DOHH2 (cell line): ENCODE data around the gene PDE1C.

Experiments used
- H3F3A ChIP-seq: fragments of 200-600 bp; sonication (generic), shearing (Covaris generic); 2 replicates; pipeline ENCODE4 v1.6.0; 2016; ENCODE audit warnings: antibody characterized with exemption, mild to moderate bottlenecking; ENCODE audit not compliant: control insufficient read depth, insufficient read depth
- H3K27ac ChIP-seq: fragments of 200-600 bp; sonication (generic); 2 replicates; pipeline ENCODE4 v1.5.1; 2014; ENCODE audit warnings: low read depth, mild to moderate bottlenecking, low read length, moderate library complexity
- H3K27me3 ChIP-seq: fragments of 200-600 bp; sonication (generic); 2 replicates; pipeline ENCODE4 v1.6.1; 2014; ENCODE audit warnings: mild to moderate bottlenecking, low read length, mixed read lengths; ENCODE audit not compliant: control insufficient read depth
- H3K36me3 ChIP-seq: fragments of 200-600 bp; sonication (generic); 2 replicates; pipeline ENCODE4 v1.6.1; 2014; ENCODE audit warnings: mild to moderate bottlenecking, low read length, moderate library complexity, mixed read lengths; ENCODE audit not compliant: control insufficient read depth
- H3K4me1 ChIP-seq: fragments of 200-600 bp; sonication (generic); 2 replicates; pipeline ENCODE4 v1.6.1; 2014; ENCODE audit warnings: mild to moderate bottlenecking, low read length, mixed read lengths; ENCODE audit not compliant: control insufficient read depth
- H3K4me2 ChIP-seq: fragments of 200-600 bp; sonication (generic); 2 replicates; pipeline ENCODE4 v1.6.0; 2014; ENCODE audit warnings: mild to moderate bottlenecking, low read length, moderate library complexity
- H3K4me3 ChIP-seq: fragments of 200-600 bp; sonication (generic); 2 replicates; pipeline ENCODE4 v1.5.1; 2014; ENCODE audit warnings: mild to moderate bottlenecking, low read length, mixed read lengths
- H3K79me2 ChIP-seq: fragments of 200-600 bp; sonication (generic); 2 replicates; pipeline ENCODE4 v1.6.1; 2014; ENCODE audit warnings: mild to moderate bottlenecking, low read length, mixed read lengths; ENCODE audit not compliant: control insufficient read depth
- H3K9me2 ChIP-seq: fragments of 200-600 bp; sonication (generic); replicated peaks from 2 replicates; pipeline ENCODE4 v1.6.1; 2014; ENCODE audit warnings: mild to moderate bottlenecking, low read length, mixed read lengths; ENCODE audit not compliant: control insufficient read depth
- H3K9me3 ChIP-seq: fragments of 200-600 bp; sonication (generic); 2 replicates; pipeline ENCODE4 v1.6.1; 2014; ENCODE audit warnings: antibody characterized with exemption, low read length, mixed read lengths; ENCODE audit not compliant: control insufficient read depth, insufficient read depth
- H4K20me1 ChIP-seq: fragments of 200-600 bp; sonication (generic); 2 replicates; pipeline ENCODE4 v1.6.0; 2014; ENCODE audit warnings: low read depth, mild to moderate bottlenecking, antibody characterized with exemption, low read length, moderate library complexity; ENCODE audit not compliant: control insufficient read depth, insufficient read depth
- CTCF ChIP-seq: fragments of 200-600 bp; sonication (generic); IDR thresholded peaks from one replicate; pipeline ENCODE4 v1.5.1; 2014; ENCODE audit warnings: antibody characterized with exemption, mild to moderate bottlenecking, low read depth, low read length; ENCODE audit not compliant: poor library complexity, severe bottlenecking
- EZH2phosphoT487 ChIP-seq: fragments of 200-600 bp; sonication (generic); IDR thresholded peaks from 2 replicates; pipeline ENCODE4 v1.6.1; 2017; ENCODE audit warnings: borderline replicate concordance, mild to moderate bottlenecking, antibody characterized with exemption, low read length, moderate library complexity, mixed read lengths

PDE1C gene

GRCh38 chr7:31899356-31899927, 170.8 kb downstream of the PDE1C start:
- no peaks in the 10 kb centered on the region for H4K20me1 ChIP-seq
- H3K36me3 ChIP-seq: no peaks in the 10 kb centered on the region
- H3K9me2 ChIP-seq: no peaks in the 10 kb centered on the region
- TF ChIP-seq EZH2phosphoT487: no peak
- no peak for TF ChIP-seq CTCF
- H3K9me3 ChIP-seq: no peaks in the 10 kb centered on the region
- H3K4me1 ChIP-seq: no peaks in the 10 kb centered on the region
- no peak overlapping the region for H3K4me3 ChIP-seq
- no peaks in the 10 kb centered on the region; the same call in 1 of the 2 replicates for H3F3A ChIP-seq
- H3K27me3 ChIP-seq: no peaks in the 10 kb centered on the region
- H3K4me2 ChIP-seq: no peak overlapping the region
- no peak overlapping the region for H3K27ac ChIP-seq
- no peaks in the 10 kb centered on the region for H3K79me2 ChIP-seq

- H3F3A ChIP-seq: no peaks in the 10 kb centered on the region; the same call in 1 of the 2 replicates
- H3K9me2 ChIP-seq: no peaks in the 10 kb centered on the region
- H3K36me3 ChIP-seq: no peaks in the 10 kb centered on the region
- TF ChIP-seq EZH2phosphoT487 (no peak), CTCF (no peak)
- H3K4me1 ChIP-seq: no peaks in the 10 kb centered on the region
- no peak overlapping the region for H3K4me2 ChIP-seq
- H3K9me3 ChIP-seq: no peaks in the 10 kb centered on the region
- no peaks in the 10 kb centered on the region for H4K20me1 ChIP-seq
- H3K27ac ChIP-seq: no peak overlapping the region
- H3K79me2 ChIP-seq: no peaks in the 10 kb centered on the region
- H3K27me3 ChIP-seq: no peaks in the 10 kb centered on the region
- no peak overlapping the region for H3K4me3 ChIP-seq
These were observed 173.3 kb downstream of the PDE1C start for GRCh38 chr7:31896925-31897324.

- H3K4me2 ChIP-seq: no peak overlapping the region
- H3K27ac ChIP-seq: no peak overlapping the region
- no peaks in the 10 kb centered on the region for H3K27me3 ChIP-seq
- no peaks in the 10 kb centered on the region for H3K4me1 ChIP-seq
- no peak for TF ChIP-seq CTCF
- TF ChIP-seq EZH2phosphoT487: no peak
- no peaks in the 10 kb centered on the region for H3K9me2 ChIP-seq
- H3F3A ChIP-seq: no peaks in the 10 kb centered on the region
- H3K9me3 ChIP-seq: no peaks in the 10 kb centered on the region
- H3K4me3 ChIP-seq: no peak overlapping the region
- no peaks in the 10 kb centered on the region for H3K36me3 ChIP-seq
- H4K20me1 ChIP-seq: no peaks in the 10 kb centered on the region
- H3K79me2 ChIP-seq: no peaks in the 10 kb centered on the region
These were observed 175.9 kb downstream of the PDE1C start for GRCh38 chr7:31894308-31894707.

- no peaks in the 10 kb centered on the region for H3F3A ChIP-seq
- H3K36me3 ChIP-seq: no peaks in the 10 kb centered on the region
- no peak overlapping the region for H3K4me2 ChIP-seq
- no peaks in the 10 kb centered on the region for H4K20me1 ChIP-seq
- no peaks in the 10 kb centered on the region for H3K27me3 ChIP-seq
- no peaks in the 10 kb centered on the region for H3K9me3 ChIP-seq
- no peaks in the 10 kb centered on the region for H3K4me1 ChIP-seq
- H3K4me3 ChIP-seq: no peak overlapping the region
- no peak overlapping the region for H3K27ac ChIP-seq
- H3K9me2 ChIP-seq: no peaks in the 10 kb centered on the region
- TF ChIP-seq CTCF (no peak), EZH2phosphoT487 (no peak)
- no peaks in the 10 kb centered on the region for H3K79me2 ChIP-seq
These were observed 176.8 kb downstream of the PDE1C start for GRCh38 chr7:31893365-31893764.
